Endodermal cell (in vitro differentiated cells): Measurements from ENCODE around the gene AREL1. TPM values are rescaled to one million over a fixed set of nuclear protein-coding genes. Genes with fewer than 3 reads are reported as not detected.

ENCODE experiments used
- DNase-seq: peaks from one replicate; pipeline ENCODE4 v3.0.0-alpha.2; 2017
- H3K27ac ChIP-seq: 2 replicates; pipeline ENCODE4 v1.5.1; 2013; ENCODE audit warnings: mild to moderate bottlenecking, low read depth, low read length, moderate library complexity
- H3K27me3 ChIP-seq: 2 replicates; pipeline ENCODE4 v1.6.1; 2013; ENCODE audit warnings: mild to moderate bottlenecking, low read length, moderate library complexity; ENCODE audit not compliant: insufficient read depth, control insufficient read depth, poor library complexity, severe bottlenecking
- H3K36me3 ChIP-seq: 2 replicates; pipeline ENCODE4 v1.7.0; 2013; ENCODE audit warnings: mild to moderate bottlenecking, low read length, moderate library complexity; ENCODE audit not compliant: control insufficient read depth, insufficient read depth
- H3K4me1 ChIP-seq: one replicate; pipeline ENCODE4 v1.7.0; 2013; ENCODE audit warnings: low read length; ENCODE audit not compliant: control insufficient read depth, insufficient read depth
- H3K4me3 ChIP-seq: 2 replicates; pipeline ENCODE4 v1.5.1; 2013; ENCODE audit warnings: mild to moderate bottlenecking, low read length, moderate library complexity
- H3K9ac ChIP-seq: 2 replicates; pipeline ENCODE4 v1.6.1; 2013; ENCODE audit warnings: mild to moderate bottlenecking, low read length, moderate library complexity; ENCODE audit not compliant: poor library complexity, severe bottlenecking; ENCODE audit errors: extremely low read depth
- H3K9me3 ChIP-seq: 2 replicates; pipeline ENCODE4 v1.6.1; 2013; ENCODE audit warnings: mild to moderate bottlenecking, low read length, moderate library complexity; ENCODE audit not compliant: control insufficient read depth
- H3K27ac Mint-ChIP-seq: 2 replicates; pipeline ENCODE4 v1.8.0; 2020; ENCODE audit warnings: mixed read lengths
- H3K27me3 Mint-ChIP-seq: 2 replicates; pipeline ENCODE4 v1.8.0; 2021; ENCODE audit warnings: mild to moderate bottlenecking, mixed read lengths; ENCODE audit not compliant: insufficient read depth
- H3K36me3 Mint-ChIP-seq: 2 replicates; pipeline ENCODE4 v1.8.0; 2020; ENCODE audit warnings: low read depth, mixed read lengths
- H3K4me1 Mint-ChIP-seq: 2 replicates; pipeline ENCODE4 v1.8.0; 2020; ENCODE audit warnings: mixed read lengths
- H3K4me3 Mint-ChIP-seq: 2 replicates; pipeline ENCODE4 v1.8.0; 2020; ENCODE audit warnings: mild to moderate bottlenecking, moderate library complexity, mixed read lengths
- H3K9me3 Mint-ChIP-seq: 2 replicates; pipeline ENCODE4 v1.8.0; 2020; ENCODE audit warnings: mild to moderate bottlenecking, mixed read lengths
- WGBS, 2 experiments: methylation state at CpG; one replicate each; pipeline versions ENCODE4 v1.1.5 to v1.1.7; 2013; ENCODE audit warnings: missing lambda C conversion rate in 2 of 2, mixed read lengths in 1 of 2; ENCODE audit not compliant: insufficient coverage in 1 of 2, insufficient read length in 1 of 2; 5-methylcytosine and 5-hydroxymethylcytosine counted together
- total RNA-seq, 2 donors: library from RNA; stranded (reverse); fragmentation: NEBNext Ultra II Directional in 1 of 2; extraction: Animal tissue kit (Norgen Biotek cat#: 25700) in 1 of 2; gene quantifications; 2 replicates in 1 of 2; 3 replicates in 1 of 2; pipeline ENCODE4 v1.2.1, GENCODE V29; 2021
- TF ChIP-seq, protein P1 (sequence below): fragments of 200-600 bp; sonication (generic); conservative IDR thresholded peaks from 2 replicates; pipeline ENCODE4 v1.5.0; 2021; ENCODE audit warnings: antibody characterized with exemption, mild to moderate bottlenecking

AREL1 gene
- total RNA-seq, 2 donors from 2014 or later: 36.5 to 39.0 TPM

GRCh38 chr14:74683406-74683805 is 29.5 kb downstream of the AREL1 start:
- H3K27ac Mint-ChIP-seq: no peak overlapping the region
- TF ChIP-seq, protein P1, sequence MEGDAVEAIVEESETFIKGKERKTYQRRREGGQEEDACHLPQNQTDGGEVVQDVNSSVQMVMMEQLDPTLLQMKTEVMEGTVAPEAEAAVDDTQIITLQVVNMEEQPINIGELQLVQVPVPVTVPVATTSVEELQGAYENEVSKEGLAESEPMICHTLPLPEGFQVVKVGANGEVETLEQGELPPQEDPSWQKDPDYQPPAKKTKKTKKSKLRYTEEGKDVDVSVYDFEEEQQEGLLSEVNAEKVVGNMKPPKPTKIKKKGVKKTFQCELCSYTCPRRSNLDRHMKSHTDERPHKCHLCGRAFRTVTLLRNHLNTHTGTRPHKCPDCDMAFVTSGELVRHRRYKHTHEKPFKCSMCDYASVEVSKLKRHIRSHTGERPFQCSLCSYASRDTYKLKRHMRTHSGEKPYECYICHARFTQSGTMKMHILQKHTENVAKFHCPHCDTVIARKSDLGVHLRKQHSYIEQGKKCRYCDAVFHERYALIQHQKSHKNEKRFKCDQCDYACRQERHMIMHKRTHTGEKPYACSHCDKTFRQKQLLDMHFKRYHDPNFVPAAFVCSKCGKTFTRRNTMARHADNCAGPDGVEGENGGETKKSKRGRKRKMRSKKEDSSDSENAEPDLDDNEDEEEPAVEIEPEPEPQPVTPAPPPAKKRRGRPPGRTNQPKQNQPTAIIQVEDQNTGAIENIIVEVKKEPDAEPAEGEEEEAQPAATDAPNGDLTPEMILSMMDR: no peak
- H3K36me3 Mint-ChIP-seq: peaks cover 51% of the 10 kb centered on the region
- H3K4me1 Mint-ChIP-seq: peaks cover 6% of the 10 kb centered on the region
- H3K4me3 Mint-ChIP-seq: no peak overlapping the region
- WGBS, 2 experiments: 90 to 100% methylated on average over 3 of the region's 3 CpGs
- Histone ChIP-seq H3K36me3 (peaks cover 69% of the 10 kb centered on the region), H3K9me3 (no peaks in the 10 kb centered on the region), H3K4me3 (no peak overlapping the region), H3K4me1 (no peaks in the 10 kb centered on the region), H3K9ac (no peak overlapping the region), H3K27ac (no peak overlapping the region), H3K27me3 (no peaks in the 10 kb centered on the region)
- DNase-seq: no peak
- no peaks in the 10 kb centered on the region for H3K27me3 Mint-ChIP-seq
- no peaks in the 10 kb centered on the region for H3K9me3 Mint-ChIP-seq

DNA sequence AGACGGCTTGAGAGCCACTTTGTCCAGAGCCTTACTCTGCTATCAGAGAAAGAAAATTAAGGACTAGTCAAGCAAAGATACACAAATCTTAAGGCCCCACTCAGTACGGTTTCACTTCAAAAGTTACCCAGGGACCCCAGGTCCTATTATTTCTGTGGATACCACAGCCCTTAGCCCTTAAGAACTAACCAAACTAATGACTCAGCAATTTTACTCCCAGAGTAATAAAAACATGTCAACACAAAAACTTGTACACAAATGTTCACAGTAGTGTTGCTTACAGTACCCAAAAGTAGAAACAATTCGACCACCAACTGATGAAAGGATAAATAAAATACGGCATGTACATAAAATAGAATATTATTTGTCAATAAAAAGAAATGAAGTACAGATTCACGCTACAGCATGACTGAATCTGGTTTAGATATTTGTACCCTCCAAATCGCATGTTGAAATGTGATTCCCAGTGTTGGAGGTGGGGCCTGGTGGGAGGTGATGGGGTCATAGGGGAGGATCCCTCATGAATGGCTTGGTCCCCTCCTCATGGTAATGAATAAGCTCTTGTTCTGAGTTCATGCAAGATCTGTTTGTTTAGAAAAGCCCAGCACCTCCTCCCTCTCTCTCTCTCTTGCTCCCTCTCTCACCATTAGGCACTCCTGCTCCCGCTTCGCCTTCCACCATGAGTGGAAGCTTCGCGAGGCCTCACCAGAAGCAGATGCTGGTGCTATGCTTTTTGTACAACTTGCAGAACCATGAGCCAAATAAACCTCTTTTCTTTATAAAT is 30.5 kb downstream of the AREL1 start:
- WGBS, 2 experiments: 93 to 97% methylated on average over 5 to 10 of the region's 10 CpGs
- H3K4me1 ChIP-seq: no peaks in the 10 kb centered on the region
- no peaks in the 10 kb centered on the region for H3K9me3 Mint-ChIP-seq
- H3K36me3 ChIP-seq: peaks cover 72% of the 10 kb centered on the region
- H3K36me3 Mint-ChIP-seq: peaks cover 46% of the 10 kb centered on the region
- H3K4me3 ChIP-seq: no peak overlapping the region
- H3K9ac ChIP-seq: no peak overlapping the region
- TF ChIP-seq, protein P1: no peak
- H3K27ac ChIP-seq: peak overlapping the region; percentile 24
- no peaks in the 10 kb centered on the region for H3K27me3 ChIP-seq
- H3K4me1 Mint-ChIP-seq: peaks cover 6% of the 10 kb centered on the region
- peak overlapping the region; percentile 62 for H3K27ac Mint-ChIP-seq
- no peaks in the 10 kb centered on the region for H3K9me3 ChIP-seq
- no peaks in the 10 kb centered on the region for H3K27me3 Mint-ChIP-seq
- DNase-seq: no peak
- no peak overlapping the region for H3K4me3 Mint-ChIP-seq

GRCh38 chr14:74675219-74675618 is 37.7 kb downstream of the AREL1 start:
- H3K9ac ChIP-seq: no peak overlapping the region
- H3K4me1 ChIP-seq: no peaks in the 10 kb centered on the region
- no peaks in the 10 kb centered on the region for H3K27me3 ChIP-seq
- H3K36me3 Mint-ChIP-seq: peaks cover 49% of the 10 kb centered on the region
- DNase-seq: no peak
- no peak overlapping the region for H3K27ac Mint-ChIP-seq
- no peak overlapping the region for H3K4me3 ChIP-seq
- TF ChIP-seq, protein P1: no peak
- H3K27ac ChIP-seq: no peak overlapping the region
- no peak overlapping the region for H3K4me3 Mint-ChIP-seq
- no peaks in the 10 kb centered on the region for H3K9me3 ChIP-seq
- no peaks in the 10 kb centered on the region for H3K9me3 Mint-ChIP-seq
- H3K4me1 Mint-ChIP-seq: no peaks in the 10 kb centered on the region
- H3K36me3 ChIP-seq: peaks cover 75% of the 10 kb centered on the region
- no peaks in the 10 kb centered on the region for H3K27me3 Mint-ChIP-seq
